ENCODE data around the gene FBN3.

FBN3 gene

GRCh38 chr19:8093740-8094139 is 55.7 kb downstream of the FBN3 start:
- no peak for TF ChIP-seq CTCF (IDR thresholded peaks at IDR 0.05; ENCODE audit: low read length, missing control alignments)

GRCh38 chr19:8090950-8091349 is 58.4 kb downstream of the FBN3 start:
- H3K4me3 ChIP-seq (replicated peaks; ENCODE audit: low read depth, low read length) = no peak overlapping the region
- TF ChIP-seq CTCF (IDR thresholded peaks at IDR 0.05; ENCODE audit: low read length, missing control alignments) = no peak
- DNase-seq (ENCODE audit: low read depth) = no peak

More at GRCh38 chr19:8093740-8094139, 55.7 kb downstream of the FBN3 start:
- DNase-seq (ENCODE audit: low read depth) = no peak
- no peak overlapping the region for H3K4me3 ChIP-seq (replicated peaks; ENCODE audit: low read depth, low read length)

- no peak overlapping the region for H3K4me3 ChIP-seq (replicated peaks; ENCODE audit: low read depth, low read length)
- no peak for DNase-seq (ENCODE audit: low read depth)
- no peak for TF ChIP-seq CTCF (IDR thresholded peaks at IDR 0.05; ENCODE audit: low read length, missing control alignments)
These were observed 59.5 kb downstream of the FBN3 start for GRCh38 chr19:8089664-8090601.

GRCh38 chr19:8088752-8089663 is 60.4 kb downstream of the FBN3 start:
- no peak overlapping the region for H3K4me3 ChIP-seq (replicated peaks; ENCODE audit: low read depth, low read length)
- no peak for TF ChIP-seq CTCF (IDR thresholded peaks at IDR 0.05; ENCODE audit: low read length, missing control alignments)
- DNase-seq (ENCODE audit: low read depth) = no peak

GRCh38 chr19:8087876-8088275 is 61.5 kb downstream of the FBN3 start:
- no peak for TF ChIP-seq CTCF (IDR thresholded peaks at IDR 0.05; ENCODE audit: low read length, missing control alignments)
- no peak overlapping the region for H3K4me3 ChIP-seq (replicated peaks; ENCODE audit: low read depth, low read length)
- DNase-seq (ENCODE audit: low read depth) = no peak

- TF ChIP-seq CTCF (IDR thresholded peaks at IDR 0.05; ENCODE audit: low read length, missing control alignments) = no peak
- no peak overlapping the region for H3K4me3 ChIP-seq (replicated peaks; ENCODE audit: low read depth, low read length)
- DNase-seq (ENCODE audit: low read depth) = no peak
These were observed 62.5 kb downstream of the FBN3 start for GRCh38 chr19:8086849-8087248.

Measured in fibroblast of pulmonary artery (primary cell).